ENCODE results near the gene CILP2. TPM values are rescaled to one million over a fixed set of nuclear protein-coding genes. Genes with fewer than 3 reads are reported as not detected.

Gene CILP2
- total RNA-seq, 1 donor from 2014 or later: 1.0 TPM

- Histone ChIP-seq H3K27me3 (peaks cover 45% of the 10 kb centered on the region), H3K4me3 (no peak overlapping the region), H3K9ac (no peak overlapping the region), H3K79me2 (ENCODE audit: low read depth) (no peaks in the 10 kb centered on the region), H3K27ac (no peak overlapping the region), H3K9me3 (ENCODE audit: low read depth) (no peaks in the 10 kb centered on the region), H3K4me2 (no peak overlapping the region), H3K36me3 (no peaks in the 10 kb centered on the region), H3F3A (ENCODE audit: low read depth) (peaks cover under 1% of the 10 kb centered on the region), H2AFZ (replicated peaks) (no peak overlapping the region), H4K20me1 (ENCODE audit: low read depth) (no peaks in the 10 kb centered on the region), H3K4me1 (no peaks in the 10 kb centered on the region)
- Mint-ChIP-seq H3K27me3 (ENCODE audit: insufficient read depth, low read depth) (peaks cover 8% of the 10 kb centered on the region), H3K4me3 (no peak overlapping the region), H3K4me1 (peaks cover 10% of the 10 kb centered on the region), H3K27ac (peak overlapping the region; percentile 80), H3K9me3 (no peaks in the 10 kb centered on the region), H3K36me3 (no peaks in the 10 kb centered on the region)
- no peak for TF ChIP-seq EZH2phosphoT487 (IDR thresholded peaks at IDR 0.05)
- no peak for TF ChIP-seq CTCF (IDR thresholded peaks at IDR 0.05)
- no peak for TF ChIP-seq EZH2 (IDR thresholded peaks at IDR 0.05)
- DNase-seq (ENCODE audit: low spot score): no peak
These were observed 4.4 kb downstream of the CILP2 start for GRCh38 chr19:19542507-19542906.

GRCh38 chr19:19543101-19543500 is 5.0 kb downstream of the CILP2 start:
- H3K27me3 ChIP-seq: peaks cover 40% of the 10 kb centered on the region
- H3K27me3 Mint-ChIP-seq (ENCODE audit: insufficient read depth, low read depth): peaks cover 6% of the 10 kb centered on the region

GRCh38 chr19:19543640-19544039 is 5.6 kb downstream of the CILP2 start:
- H3K27ac Mint-ChIP-seq: no peak overlapping the region
- H3K4me3 Mint-ChIP-seq: no peak overlapping the region
- Histone ChIP-seq H3K4me2 (no peak overlapping the region), H3K27ac (no peak overlapping the region), H2AFZ (replicated peaks) (no peak overlapping the region), H3K4me3 (no peak overlapping the region), H3K9ac (no peak overlapping the region), H3K4me1 (no peaks in the 10 kb centered on the region), H3K9me3 (ENCODE audit: low read depth) (no peaks in the 10 kb centered on the region), H3K27me3 (peaks cover 34% of the 10 kb centered on the region), H3F3A (ENCODE audit: low read depth) (no peaks in the 10 kb centered on the region), H3K36me3 (no peaks in the 10 kb centered on the region), H3K79me2 (ENCODE audit: low read depth) (no peaks in the 10 kb centered on the region), H4K20me1 (ENCODE audit: low read depth) (no peaks in the 10 kb centered on the region)
- no peaks in the 10 kb centered on the region for H3K9me3 Mint-ChIP-seq
- H3K4me1 Mint-ChIP-seq: peaks cover 4% of the 10 kb centered on the region
- no peak for TF ChIP-seq EZH2phosphoT487 (IDR thresholded peaks at IDR 0.05)
- no peak for TF ChIP-seq CTCF (IDR thresholded peaks at IDR 0.05)
- TF ChIP-seq EZH2 (IDR thresholded peaks at IDR 0.05): no peak
- DNase-seq (ENCODE audit: low spot score): no peak
- H3K36me3 Mint-ChIP-seq: no peaks in the 10 kb centered on the region
- H3K27me3 Mint-ChIP-seq (ENCODE audit: insufficient read depth, low read depth): peaks cover 7% of the 10 kb centered on the region

More at GRCh38 chr19:19543101-19543500, 5.0 kb downstream of the CILP2 start:
- Histone ChIP-seq H2AFZ (replicated peaks) (no peak overlapping the region), H3K79me2 (ENCODE audit: low read depth) (no peaks in the 10 kb centered on the region), H3K27ac (no peak overlapping the region), H3K9me3 (ENCODE audit: low read depth) (no peaks in the 10 kb centered on the region), H3K9ac (no peak overlapping the region), H3K4me3 (no peak overlapping the region), H3K36me3 (no peaks in the 10 kb centered on the region), H3F3A (ENCODE audit: low read depth) (no peaks in the 10 kb centered on the region), H3K4me2 (no peak overlapping the region), H3K4me1 (no peaks in the 10 kb centered on the region), H4K20me1 (ENCODE audit: low read depth) (no peaks in the 10 kb centered on the region)
- Mint-ChIP-seq H3K27ac (no peak overlapping the region), H3K4me1 (peaks cover 6% of the 10 kb centered on the region), H3K36me3 (no peaks in the 10 kb centered on the region), H3K9me3 (no peaks in the 10 kb centered on the region), H3K4me3 (no peak overlapping the region)
- DNase-seq (ENCODE audit: low spot score): no peak
- no peak for TF ChIP-seq CTCF (IDR thresholded peaks at IDR 0.05)
- no peak for TF ChIP-seq EZH2phosphoT487 (IDR thresholded peaks at IDR 0.05)
- no peak for TF ChIP-seq EZH2 (IDR thresholded peaks at IDR 0.05)

All from neural progenitor cell (in vitro differentiated cells).